HCT116 (cell line): Measurements from ENCODE around the gene FHIT.

Experiments used
- CBX3 ChIP-seq: IDR thresholded peaks from 2 replicates; pipeline ENCODE4 v1.6.1; 2012; ENCODE audit warnings: low read depth
- EGR1 ChIP-seq: IDR thresholded peaks from 2 replicates; pipeline ENCODE4 v1.6.1; 2012; ENCODE audit warnings: low read depth
- ELF1 ChIP-seq: IDR thresholded peaks from 2 replicates; pipeline ENCODE4 v1.6.1; 2012; ENCODE audit warnings: low read depth, borderline replicate concordance
- EZH2 ChIP-seq: fragments of 200-600 bp; sonication (generic); IDR thresholded peaks from 2 replicates; pipeline ENCODE4 v1.6.1; 2017; ENCODE audit warnings: antibody characterized with exemption, mixed run types
- FOSL1 ChIP-seq: IDR thresholded peaks from 2 replicates; pipeline ENCODE4 v1.6.1; 2012; ENCODE audit warnings: low read depth
- JUND ChIP-seq: IDR thresholded peaks from 2 replicates; pipeline ENCODE4 v1.6.1; 2012
- POLR2A ChIP-seq: IDR thresholded peaks from 2 replicates; pipeline ENCODE4 v1.7.0; 2011; ENCODE audit warnings: borderline replicate concordance; ENCODE audit not compliant: insufficient read depth, insufficient read length; ENCODE audit errors: extremely low read depth
- RAD21 ChIP-seq: IDR thresholded peaks from 2 replicates; pipeline ENCODE4 v1.6.1; 2012; ENCODE audit warnings: low read depth, mild to moderate bottlenecking
- TCF7L2 ChIP-seq: IDR thresholded peaks from 2 replicates; pipeline ENCODE4 v1.7.0; 2011; ENCODE audit warnings: borderline replicate concordance, inconsistent platforms; ENCODE audit not compliant: insufficient read depth, insufficient read length; ENCODE audit errors: extremely low read depth
- ZNF274 ChIP-seq: fragments of 200-500 bp; sonication (Bioruptor generic); IDR thresholded peaks from 2 replicates; pipeline ENCODE4 v1.6.1; 2014; ENCODE audit warnings: mild to moderate bottlenecking, low read depth, low read length, inconsistent platforms
- TF ChIP-seq, protein P1 (sequence below), 3 experiments: fragments of 200-600 bp in 1 of 3; sonication (generic) in 1 of 3; IDR thresholded peaks in 2 of 3; conservative IDR thresholded peaks in 1 of 3; 2 replicates each; pipeline ENCODE4 v1.5.1; 2012 to 2017; ENCODE audit warnings: low read depth in 2 of 3, low read length in 2 of 3, antibody characterized with exemption in 1 of 3, borderline replicate concordance in 1 of 3, control low read depth in 1 of 3, mild to moderate bottlenecking in 1 of 3, mixed read lengths in 1 of 3, mixed run types in 1 of 3, moderate library complexity in 1 of 3; ENCODE audit not compliant: insufficient read depth in 1 of 3
- TF ChIP-seq, protein P2 (sequence below): IDR thresholded peaks from 2 replicates; pipeline ENCODE4 v1.6.1; 2012; ENCODE audit warnings: low read depth
- TF ChIP-seq, protein P3 (sequence below): IDR thresholded peaks from 2 replicates; pipeline ENCODE4 v1.6.1; 2012

DNA sequence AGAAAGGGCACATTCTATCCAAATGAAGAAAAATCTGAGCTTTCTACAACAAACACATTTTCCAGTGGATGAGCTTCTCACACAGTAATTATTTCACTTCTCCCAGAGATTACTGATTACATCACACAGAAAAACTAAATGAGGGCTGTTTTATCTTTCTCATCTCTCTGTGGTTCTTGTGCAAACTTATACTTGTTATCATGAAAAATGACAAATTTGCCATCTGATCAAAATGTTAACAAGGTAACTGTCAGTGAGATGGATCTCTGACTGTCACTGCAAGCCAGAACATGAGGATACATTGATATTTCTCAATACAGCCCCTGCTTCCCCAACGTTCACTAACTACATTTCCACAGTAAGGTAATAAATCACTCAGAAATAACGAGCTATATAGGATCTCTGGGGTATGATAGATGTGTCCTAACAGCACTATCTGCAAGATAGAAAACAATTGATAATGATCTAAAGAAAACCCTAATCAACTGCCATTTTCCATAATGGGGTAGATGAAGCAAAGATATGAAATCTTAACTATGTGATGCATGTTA, 1372.1 kb downstream of the FHIT start:
- TF ChIP-seq, protein P1, sequence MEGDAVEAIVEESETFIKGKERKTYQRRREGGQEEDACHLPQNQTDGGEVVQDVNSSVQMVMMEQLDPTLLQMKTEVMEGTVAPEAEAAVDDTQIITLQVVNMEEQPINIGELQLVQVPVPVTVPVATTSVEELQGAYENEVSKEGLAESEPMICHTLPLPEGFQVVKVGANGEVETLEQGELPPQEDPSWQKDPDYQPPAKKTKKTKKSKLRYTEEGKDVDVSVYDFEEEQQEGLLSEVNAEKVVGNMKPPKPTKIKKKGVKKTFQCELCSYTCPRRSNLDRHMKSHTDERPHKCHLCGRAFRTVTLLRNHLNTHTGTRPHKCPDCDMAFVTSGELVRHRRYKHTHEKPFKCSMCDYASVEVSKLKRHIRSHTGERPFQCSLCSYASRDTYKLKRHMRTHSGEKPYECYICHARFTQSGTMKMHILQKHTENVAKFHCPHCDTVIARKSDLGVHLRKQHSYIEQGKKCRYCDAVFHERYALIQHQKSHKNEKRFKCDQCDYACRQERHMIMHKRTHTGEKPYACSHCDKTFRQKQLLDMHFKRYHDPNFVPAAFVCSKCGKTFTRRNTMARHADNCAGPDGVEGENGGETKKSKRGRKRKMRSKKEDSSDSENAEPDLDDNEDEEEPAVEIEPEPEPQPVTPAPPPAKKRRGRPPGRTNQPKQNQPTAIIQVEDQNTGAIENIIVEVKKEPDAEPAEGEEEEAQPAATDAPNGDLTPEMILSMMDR (IDR thresholded peaks at IDR 0.05 in 2 of 3, conservative IDR thresholded peaks at IDR 0.05 in 1 of 3; ENCODE audit: borderline replicate concordance in 1 of 3, insufficient read depth in 1 of 3, low read depth in 2 of 3, low read length in 2 of 3) = no peak
- TF ChIP-seq EGR1 (no peak), POLR2A (no peak), FOSL1 (no peak), CBX3 (no peak), EZH2 (no peak), JUND (no peak), RAD21 (no peak), TCF7L2 (no peak), ELF1 (no peak), ZNF274 (no peak)
- TF ChIP-seq, protein P2, sequence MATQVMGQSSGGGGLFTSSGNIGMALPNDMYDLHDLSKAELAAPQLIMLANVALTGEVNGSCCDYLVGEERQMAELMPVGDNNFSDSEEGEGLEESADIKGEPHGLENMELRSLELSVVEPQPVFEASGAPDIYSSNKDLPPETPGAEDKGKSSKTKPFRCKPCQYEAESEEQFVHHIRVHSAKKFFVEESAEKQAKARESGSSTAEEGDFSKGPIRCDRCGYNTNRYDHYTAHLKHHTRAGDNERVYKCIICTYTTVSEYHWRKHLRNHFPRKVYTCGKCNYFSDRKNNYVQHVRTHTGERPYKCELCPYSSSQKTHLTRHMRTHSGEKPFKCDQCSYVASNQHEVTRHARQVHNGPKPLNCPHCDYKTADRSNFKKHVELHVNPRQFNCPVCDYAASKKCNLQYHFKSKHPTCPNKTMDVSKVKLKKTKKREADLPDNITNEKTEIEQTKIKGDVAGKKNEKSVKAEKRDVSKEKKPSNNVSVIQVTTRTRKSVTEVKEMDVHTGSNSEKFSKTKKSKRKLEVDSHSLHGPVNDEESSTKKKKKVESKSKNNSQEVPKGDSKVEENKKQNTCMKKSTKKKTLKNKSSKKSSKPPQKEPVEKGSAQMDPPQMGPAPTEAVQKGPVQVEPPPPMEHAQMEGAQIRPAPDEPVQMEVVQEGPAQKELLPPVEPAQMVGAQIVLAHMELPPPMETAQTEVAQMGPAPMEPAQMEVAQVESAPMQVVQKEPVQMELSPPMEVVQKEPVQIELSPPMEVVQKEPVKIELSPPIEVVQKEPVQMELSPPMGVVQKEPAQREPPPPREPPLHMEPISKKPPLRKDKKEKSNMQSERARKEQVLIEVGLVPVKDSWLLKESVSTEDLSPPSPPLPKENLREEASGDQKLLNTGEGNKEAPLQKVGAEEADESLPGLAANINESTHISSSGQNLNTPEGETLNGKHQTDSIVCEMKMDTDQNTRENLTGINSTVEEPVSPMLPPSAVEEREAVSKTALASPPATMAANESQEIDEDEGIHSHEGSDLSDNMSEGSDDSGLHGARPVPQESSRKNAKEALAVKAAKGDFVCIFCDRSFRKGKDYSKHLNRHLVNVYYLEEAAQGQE = no peak
- TF ChIP-seq, protein P3, sequence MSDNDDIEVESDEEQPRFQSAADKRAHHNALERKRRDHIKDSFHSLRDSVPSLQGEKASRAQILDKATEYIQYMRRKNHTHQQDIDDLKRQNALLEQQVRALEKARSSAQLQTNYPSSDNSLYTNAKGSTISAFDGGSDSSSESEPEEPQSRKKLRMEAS = no peak
